Ascending aorta (tissue), 2 donors: ENCODE results near the gene SHANK3. TPM values are rescaled to one million over a fixed set of nuclear protein-coding genes. Genes with fewer than 3 reads are reported as not detected.

Source experiments
- DNase-seq, 2 donors: peaks; one replicate each; pipeline ENCODE4 v3.0.0-alpha.2; 2019; ENCODE audit warnings: low spot score in 2 of 2
- H3K27ac ChIP-seq, 2 donors: fragments of 200-600 bp; sonication (generic); one replicate each; pipeline ENCODE4 v1.5.1; 2016 to 2017; ENCODE audit warnings: mild to moderate bottlenecking in 1 of 2
- H3K27me3 ChIP-seq: fragments of 200-600 bp; sonication (generic); one replicate; pipeline ENCODE4 v1.5.1; 2017
- H3K36me3 ChIP-seq, 2 donors: fragments of 200-600 bp; sonication (generic); one replicate each; pipeline ENCODE4 v1.5.1; 2016
- H3K4me1 ChIP-seq, 2 donors: fragments of 200-600 bp; sonication (generic); one replicate each; pipeline ENCODE4 v1.5.1; 2016 to 2017; ENCODE audit warnings: mild to moderate bottlenecking in 1 of 2
- H3K4me3 ChIP-seq, 2 donors: fragments of 200-600 bp; sonication (generic); one replicate each; pipeline ENCODE4 v1.5.1; 2016 to 2017; ENCODE audit warnings: mild to moderate bottlenecking in 1 of 2
- H3K9me3 ChIP-seq, 2 donors: fragments of 200-600 bp; sonication (generic); one replicate each; pipeline ENCODE4 v1.5.1; 2016
- intact Hi-C: fragments of 100-400 bp; cut with DNase I; formaldehyde crosslinking; loops from one replicate; pipeline ENCODE4 v1.15.1; 2023
- total RNA-seq: library from RNA; depleted of rRNA; stranded (reverse); fragments of >200 nt; gene quantifications from one replicate; pipeline ENCODE4 v1.1.0, GENCODE V29; 2016
- TF ChIP-seq, protein P1 (sequence below), 3 experiments: fragments of 200-600 bp in 2 of 3; fragments of 450-650 bp in 1 of 3; sonication (generic) in 2 of 3; IDR thresholded peaks; one replicate each; pipeline ENCODE4 v1.5.1; 2016 to 2019; ENCODE audit warnings: antibody characterized with exemption in 3 of 3, mild to moderate bottlenecking in 1 of 3, moderate library complexity in 1 of 3

Gene SHANK3
- total RNA-seq, 1 donor from 2014 or later = 128 TPM

- no peaks in the 10 kb centered on the region for H3K4me1 ChIP-seq
- DNase-seq = peak in 1 of 2 donors; percentile 61
These were observed 29.0 kb downstream of the SHANK3 start for GRCh38 chr22:50701428-50702154.

DNA sequence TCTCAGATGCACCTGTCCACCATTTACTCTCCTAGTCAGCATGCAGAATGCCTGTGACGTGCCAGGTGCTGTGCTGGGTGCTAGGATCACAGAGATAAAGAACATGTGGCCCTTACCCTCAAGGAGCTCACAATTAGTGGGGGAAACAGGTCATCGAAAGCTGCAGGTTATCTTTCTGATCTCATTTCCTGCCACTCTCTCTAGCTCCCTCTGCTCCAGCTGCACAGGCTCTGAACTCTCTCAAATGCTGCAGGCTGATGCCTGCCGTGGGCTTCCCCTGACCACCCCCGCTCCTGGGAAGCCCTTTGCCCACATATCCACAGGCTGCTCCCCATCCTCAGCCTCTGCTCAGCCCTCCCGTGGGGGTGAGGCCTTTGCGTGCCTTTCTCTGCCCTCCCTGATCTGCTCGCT, 29.6 kb downstream of the SHANK3 start:
- intact Hi-C loops = no loop called here
- H3K27ac ChIP-seq = no peak overlapping the region
- H3K4me1 ChIP-seq = no peaks in the 10 kb centered on the region
- no peaks in the 10 kb centered on the region for H3K36me3 ChIP-seq
- TF ChIP-seq, protein P1, sequence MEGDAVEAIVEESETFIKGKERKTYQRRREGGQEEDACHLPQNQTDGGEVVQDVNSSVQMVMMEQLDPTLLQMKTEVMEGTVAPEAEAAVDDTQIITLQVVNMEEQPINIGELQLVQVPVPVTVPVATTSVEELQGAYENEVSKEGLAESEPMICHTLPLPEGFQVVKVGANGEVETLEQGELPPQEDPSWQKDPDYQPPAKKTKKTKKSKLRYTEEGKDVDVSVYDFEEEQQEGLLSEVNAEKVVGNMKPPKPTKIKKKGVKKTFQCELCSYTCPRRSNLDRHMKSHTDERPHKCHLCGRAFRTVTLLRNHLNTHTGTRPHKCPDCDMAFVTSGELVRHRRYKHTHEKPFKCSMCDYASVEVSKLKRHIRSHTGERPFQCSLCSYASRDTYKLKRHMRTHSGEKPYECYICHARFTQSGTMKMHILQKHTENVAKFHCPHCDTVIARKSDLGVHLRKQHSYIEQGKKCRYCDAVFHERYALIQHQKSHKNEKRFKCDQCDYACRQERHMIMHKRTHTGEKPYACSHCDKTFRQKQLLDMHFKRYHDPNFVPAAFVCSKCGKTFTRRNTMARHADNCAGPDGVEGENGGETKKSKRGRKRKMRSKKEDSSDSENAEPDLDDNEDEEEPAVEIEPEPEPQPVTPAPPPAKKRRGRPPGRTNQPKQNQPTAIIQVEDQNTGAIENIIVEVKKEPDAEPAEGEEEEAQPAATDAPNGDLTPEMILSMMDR (IDR thresholded peaks at IDR 0.05) = no peak
- no peaks in the 10 kb centered on the region for H3K27me3 ChIP-seq
- DNase-seq = peak in 1 of 2 donors; percentile 27
- H3K9me3 ChIP-seq = no peaks in the 10 kb centered on the region
- H3K4me3 ChIP-seq = no peak overlapping the region

More at GRCh38 chr22:50701428-50702154, 29.0 kb downstream of the SHANK3 start:
- H3K9me3 ChIP-seq = no peaks in the 10 kb centered on the region
- no peaks in the 10 kb centered on the region for H3K27me3 ChIP-seq
- intact Hi-C loops = no loop called here
- TF ChIP-seq, protein P1 (IDR thresholded peaks at IDR 0.05) = no peak
- no peak overlapping the region for H3K27ac ChIP-seq
- no peaks in the 10 kb centered on the region for H3K36me3 ChIP-seq
- no peak overlapping the region for H3K4me3 ChIP-seq

GRCh38 chr22:50702821-50703725, 30.4 kb downstream of the SHANK3 start:
- no peak overlapping the region for H3K4me3 ChIP-seq
- no peaks in the 10 kb centered on the region for H3K36me3 ChIP-seq
- H3K27ac ChIP-seq = no peak overlapping the region
- peak in 1 of 2 donors; percentile 52 for DNase-seq
- H3K4me1 ChIP-seq = no peaks in the 10 kb centered on the region
- H3K27me3 ChIP-seq = no peaks in the 10 kb centered on the region
- intact Hi-C loops = no loop called here
- no peaks in the 10 kb centered on the region for H3K9me3 ChIP-seq
- TF ChIP-seq, protein P1 (IDR thresholded peaks at IDR 0.05) = no peak

DNA sequence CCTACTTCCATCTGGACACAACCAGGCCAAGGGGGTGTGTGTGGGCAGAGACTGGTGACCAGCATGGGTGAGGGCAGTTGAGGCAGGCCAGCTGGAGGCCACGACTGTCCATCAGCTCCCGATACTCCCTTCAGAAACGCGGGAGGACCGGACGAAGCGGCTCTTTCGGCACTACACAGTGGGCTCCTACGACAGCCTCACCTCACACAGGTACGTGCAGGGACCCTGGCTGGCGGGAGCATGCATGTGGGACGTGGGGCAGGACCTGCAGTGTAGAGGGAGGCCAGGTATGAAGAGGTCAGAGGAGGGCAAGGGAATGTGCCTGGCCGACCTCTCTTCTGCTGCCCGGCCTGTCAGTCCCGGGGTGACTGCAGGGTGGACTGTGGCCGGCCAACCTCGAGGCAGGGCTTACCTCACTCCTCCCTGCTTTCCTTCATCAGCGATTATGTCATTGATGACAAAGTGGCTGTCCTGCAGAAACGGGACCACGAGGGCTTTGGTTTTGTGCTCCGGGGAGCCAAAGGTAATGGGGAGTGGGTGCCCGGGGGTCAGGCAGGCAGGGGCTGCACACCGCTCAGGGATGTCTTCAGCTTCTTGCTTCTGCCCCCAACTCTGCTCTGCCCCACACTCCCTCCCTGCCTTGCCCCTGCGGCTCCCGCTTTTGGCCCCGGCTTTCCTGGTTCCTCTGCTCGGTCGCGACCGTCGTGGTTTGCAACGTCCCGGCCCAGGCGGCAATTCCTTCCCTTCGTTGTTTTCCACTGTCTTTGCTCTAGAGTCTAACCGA, 31.3 kb downstream of the SHANK3 start:
- Histone ChIP-seq H3K4me1 (no peaks in the 10 kb centered on the region), H3K9me3 (no peaks in the 10 kb centered on the region), H3K27me3 (no peaks in the 10 kb centered on the region), H3K36me3 (no peaks in the 10 kb centered on the region), H3K4me3 (no peak overlapping the region), H3K27ac (no peak overlapping the region)
- TF ChIP-seq, protein P1 (IDR thresholded peaks at IDR 0.05) = no peak
- peak in 1 of 2 donors; percentile 35 for DNase-seq
- intact Hi-C loops = no loop called here

- Histone ChIP-seq H3K4me1 (no peaks in the 10 kb centered on the region), H3K9me3 (no peaks in the 10 kb centered on the region), H3K36me3 (no peaks in the 10 kb centered on the region), H3K27ac (no peak overlapping the region), H3K27me3 (no peaks in the 10 kb centered on the region), H3K4me3 (no peak overlapping the region)
- TF ChIP-seq, protein P1 (IDR thresholded peaks at IDR 0.05) = no peak
- DNase-seq = peak in 1 of 2 donors; percentile 51
- intact Hi-C loops = no loop called here
These were observed 32.0 kb downstream of the SHANK3 start for GRCh38 chr22:50704510-50705218.
